Esophagus muscularis mucosa (tissue), 4 donors: Measurements from ENCODE around the gene FBLN1. TPM values are rescaled to one million over a fixed set of nuclear protein-coding genes. Genes with fewer than 3 reads are reported as not detected.

Experiments used
- DNase-seq: peaks from one replicate; pipeline ENCODE4 v3.0.0-alpha.2; 2017; ENCODE audit errors: extremely low spot score
- H3K27ac ChIP-seq, 4 donors: fragments of 200-600 bp; sonication (generic); replicated peaks in 1 of 4; 1 replicate in 3 of 4; 2 replicates in 1 of 4; pipeline ENCODE4 v1.5.1; 2016 to 2019; ENCODE audit warnings: mild to moderate bottlenecking in 1 of 4
- H3K27me3 ChIP-seq, 4 donors: fragments of 200-600 bp; sonication (generic); one replicate each; pipeline versions ENCODE4 v1.5.1 to v1.6.0; 2016 to 2019
- H3K36me3 ChIP-seq, 4 donors: fragments of 200-600 bp; sonication (generic); one replicate each; pipeline ENCODE4 v1.5.1; 2016 to 2019
- H3K4me1 ChIP-seq, 4 donors: fragments of 200-600 bp; sonication (generic); one replicate each; pipeline ENCODE4 v1.5.1; 2016 to 2019
- H3K4me3 ChIP-seq, 4 donors: fragments of 200-600 bp; sonication (generic); 1 replicate in 2 of 4; 2 replicates in 2 of 4; pipeline ENCODE4 v1.5.1; 2016 to 2019; ENCODE audit warnings: mild to moderate bottlenecking in 4 of 4, moderate library complexity in 1 of 4
- H3K9me3 ChIP-seq, 4 donors: fragments of 200-600 bp; sonication (generic); 1 replicate in 3 of 4; 2 replicates in 1 of 4; pipeline ENCODE4 v1.5.1; 2016 to 2019
- EP300 ChIP-seq: sonication (generic); formaldehyde crosslinking; IDR thresholded peaks from one replicate; pipeline ENCODE4 v1.6.1; 2017; ENCODE audit warnings: antibody characterized with exemption
- POLR2A ChIP-seq: fragments of 450-650 bp; IDR thresholded peaks from one replicate; pipeline ENCODE4 v1.6.1; 2017; ENCODE audit warnings: antibody characterized with exemption, moderate library complexity, mild to moderate bottlenecking, low read depth
- POLR2AphosphoS5 ChIP-seq, 2 donors: sonication (generic); formaldehyde crosslinking; IDR thresholded peaks; one replicate each; pipeline ENCODE4 v1.6.1; 2017; ENCODE audit warnings: antibody characterized with exemption in 2 of 2
- WGBS: methylation state at CpG from one replicate; pipeline ENCODE4 v1.1.5; 2018; 5-methylcytosine and 5-hydroxymethylcytosine counted together
- intact Hi-C: fragments of 100-400 bp; cut with DNase I; formaldehyde crosslinking; loops from one replicate; pipeline ENCODE4 v1.15.1; 2023
- total RNA-seq, 4 donors: library from RNA; depleted of rRNA; stranded (reverse); fragments of >200 nt; gene quantifications; one replicate each; pipeline versions ENCODE4 v1.1.0 to v1.2.1, GENCODE V29; 2016
- TF ChIP-seq, protein P1 (sequence below), 3 experiments: fragments of 200-600 bp in 2 of 3; fragments of 450-650 bp in 1 of 3; sonication (generic) in 2 of 3; IDR thresholded peaks; one replicate each; pipeline ENCODE4 v1.5.1; 2017 to 2019; ENCODE audit warnings: antibody characterized with exemption in 3 of 3, mild to moderate bottlenecking in 2 of 3, moderate library complexity in 1 of 3

Gene FBLN1
- total RNA-seq, 4 donors from 2014 or later: 355 to 534 (median 417) TPM

DNA sequence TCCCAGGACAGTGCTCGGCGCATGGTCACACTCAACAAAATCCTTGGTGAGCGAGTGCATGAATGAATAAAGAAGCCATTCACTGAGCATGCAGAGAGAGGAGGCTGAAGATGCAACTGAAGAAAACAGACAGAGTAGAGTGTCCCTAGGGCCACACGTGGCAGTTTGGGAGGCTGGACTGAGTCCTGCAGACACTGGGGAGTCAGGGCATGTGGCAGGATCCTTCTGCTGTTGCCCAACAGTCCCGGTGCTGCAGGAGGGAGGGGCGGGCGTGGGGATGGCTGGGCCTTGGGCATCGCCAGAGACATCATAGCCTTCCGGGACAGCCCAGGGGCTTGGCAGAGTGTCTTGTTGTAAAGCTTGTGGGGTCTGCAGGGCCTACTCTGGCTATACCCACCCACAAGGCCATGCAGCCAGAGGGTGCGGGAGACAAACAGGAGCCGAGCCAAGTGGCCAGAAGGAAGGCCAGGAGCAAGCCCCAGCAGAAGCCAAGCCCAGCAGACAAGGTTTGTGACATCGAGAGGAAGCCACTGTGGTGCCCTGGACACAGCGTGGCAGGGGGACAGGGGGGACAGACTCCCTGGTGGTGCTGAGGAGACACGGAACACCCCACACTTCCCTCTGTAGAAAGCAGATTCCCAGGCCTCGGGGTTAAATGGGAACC is 26.7 kb upstream of the FBLN1 start:
- TF ChIP-seq, protein P1, sequence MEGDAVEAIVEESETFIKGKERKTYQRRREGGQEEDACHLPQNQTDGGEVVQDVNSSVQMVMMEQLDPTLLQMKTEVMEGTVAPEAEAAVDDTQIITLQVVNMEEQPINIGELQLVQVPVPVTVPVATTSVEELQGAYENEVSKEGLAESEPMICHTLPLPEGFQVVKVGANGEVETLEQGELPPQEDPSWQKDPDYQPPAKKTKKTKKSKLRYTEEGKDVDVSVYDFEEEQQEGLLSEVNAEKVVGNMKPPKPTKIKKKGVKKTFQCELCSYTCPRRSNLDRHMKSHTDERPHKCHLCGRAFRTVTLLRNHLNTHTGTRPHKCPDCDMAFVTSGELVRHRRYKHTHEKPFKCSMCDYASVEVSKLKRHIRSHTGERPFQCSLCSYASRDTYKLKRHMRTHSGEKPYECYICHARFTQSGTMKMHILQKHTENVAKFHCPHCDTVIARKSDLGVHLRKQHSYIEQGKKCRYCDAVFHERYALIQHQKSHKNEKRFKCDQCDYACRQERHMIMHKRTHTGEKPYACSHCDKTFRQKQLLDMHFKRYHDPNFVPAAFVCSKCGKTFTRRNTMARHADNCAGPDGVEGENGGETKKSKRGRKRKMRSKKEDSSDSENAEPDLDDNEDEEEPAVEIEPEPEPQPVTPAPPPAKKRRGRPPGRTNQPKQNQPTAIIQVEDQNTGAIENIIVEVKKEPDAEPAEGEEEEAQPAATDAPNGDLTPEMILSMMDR (IDR thresholded peaks at IDR 0.05): no peak
- TF ChIP-seq EP300 (no peak), POLR2A (no peak), POLR2AphosphoS5 (IDR thresholded peaks at IDR 0.05) (no peak)
- 91% methylated on average over 15 of the region's 15 CpGs for WGBS
- Histone ChIP-seq H3K4me1 (peaks cover 0 to 17% (median 9%) of the 10 kb centered on the region in 4 donors), H3K36me3 (no peaks in the 10 kb centered on the region), H3K4me3 (no peak overlapping the region), H3K9me3 (no peaks in the 10 kb centered on the region), H3K27me3 (peaks cover 0 to 4% (median 0%) of the 10 kb centered on the region in 4 donors), H3K27ac (no peak overlapping the region)
- DNase-seq: no peak
- intact Hi-C loops: no loop called here

DNA sequence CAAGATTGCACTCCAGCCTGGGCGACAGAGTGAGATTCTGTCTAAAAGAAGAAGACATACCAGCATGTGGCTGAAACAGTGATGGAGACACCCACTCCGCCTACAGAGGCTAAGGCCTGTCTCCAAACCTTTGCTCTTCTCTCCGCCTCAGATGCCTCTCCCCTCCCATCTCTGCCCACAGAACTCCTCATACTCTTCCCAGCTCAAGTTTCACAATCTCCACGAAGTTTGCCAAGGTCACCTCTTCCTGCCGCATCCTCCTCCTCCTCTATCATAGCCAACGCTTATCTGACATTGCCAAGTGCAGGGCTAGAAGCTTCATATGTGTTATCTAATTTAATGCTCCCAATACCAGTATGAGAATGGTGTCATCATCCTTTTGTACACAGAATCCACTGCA is 25.9 kb upstream of the FBLN1 start:
- TF ChIP-seq, protein P1 (IDR thresholded peaks at IDR 0.05): no peak
- TF ChIP-seq EP300 (no peak), POLR2AphosphoS5 (IDR thresholded peaks at IDR 0.05) (no peak), POLR2A (no peak)
- DNase-seq: no peak
- no peaks in the 10 kb centered on the region for H3K9me3 ChIP-seq
- H3K27me3 ChIP-seq: peaks cover 0 to 4% (median 0%) of the 10 kb centered on the region in 4 donors
- 84% methylated on average over 6 of the region's 6 CpGs for WGBS
- H3K27ac ChIP-seq: no peak overlapping the region
- H3K4me1 ChIP-seq: peaks cover 0 to 15% (median 9%) of the 10 kb centered on the region in 4 donors
- H3K36me3 ChIP-seq: no peaks in the 10 kb centered on the region
- intact Hi-C loops: no loop called here
- no peak overlapping the region for H3K4me3 ChIP-seq

DNA sequence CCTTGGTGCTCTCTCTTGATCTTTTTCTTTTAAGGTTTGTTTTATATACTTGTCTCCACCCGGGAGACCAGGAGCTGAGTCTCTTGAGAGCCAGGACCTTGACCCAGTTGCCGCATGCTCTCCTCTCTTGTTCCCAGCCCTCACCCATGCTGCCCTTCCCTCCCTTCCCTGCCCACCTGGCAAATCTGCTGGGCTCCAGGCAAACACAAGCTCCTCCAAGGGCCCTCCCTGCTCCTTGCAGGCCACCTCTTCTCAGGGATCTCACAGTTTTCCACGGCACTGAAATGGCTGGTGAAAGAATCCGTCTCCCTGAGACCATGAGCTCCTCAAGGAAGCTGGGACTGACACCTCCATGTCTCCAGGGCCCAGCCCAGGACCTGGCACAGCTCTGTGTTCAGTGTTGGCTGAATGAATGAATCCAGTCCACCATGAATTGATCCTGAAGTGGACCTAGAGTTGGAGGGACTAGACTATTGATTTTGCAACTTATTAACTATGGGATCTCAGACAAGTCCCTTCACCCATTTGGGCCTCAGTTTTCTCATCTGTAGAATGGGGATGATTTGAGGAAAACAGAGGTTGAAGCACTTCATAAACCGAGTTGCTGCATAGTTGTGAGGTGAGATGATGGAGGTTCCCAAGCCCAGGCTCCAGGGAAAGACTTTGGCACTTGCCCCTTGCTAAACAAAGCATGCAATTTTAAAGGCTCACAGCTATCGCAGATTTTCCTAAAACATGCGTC is 25.1 kb upstream of the FBLN1 start:
- Histone ChIP-seq H3K27ac (no peak overlapping the region), H3K27me3 (peaks cover 0 to 4% (median 0%) of the 10 kb centered on the region in 4 donors), H3K9me3 (no peaks in the 10 kb centered on the region), H3K4me1 (peaks cover 0 to 15% (median 9%) of the 10 kb centered on the region in 4 donors), H3K36me3 (no peaks in the 10 kb centered on the region), H3K4me3 (no peak overlapping the region)
- TF ChIP-seq, protein P1 (IDR thresholded peaks at IDR 0.05): no peak
- no peak for TF ChIP-seq POLR2A
- TF ChIP-seq POLR2AphosphoS5 (IDR thresholded peaks at IDR 0.05): no peak
- TF ChIP-seq EP300: no peak
- 90% methylated on average over 7 of the region's 7 CpGs for WGBS
- intact Hi-C loops: no loop called here
- DNase-seq: no peak

DNA sequence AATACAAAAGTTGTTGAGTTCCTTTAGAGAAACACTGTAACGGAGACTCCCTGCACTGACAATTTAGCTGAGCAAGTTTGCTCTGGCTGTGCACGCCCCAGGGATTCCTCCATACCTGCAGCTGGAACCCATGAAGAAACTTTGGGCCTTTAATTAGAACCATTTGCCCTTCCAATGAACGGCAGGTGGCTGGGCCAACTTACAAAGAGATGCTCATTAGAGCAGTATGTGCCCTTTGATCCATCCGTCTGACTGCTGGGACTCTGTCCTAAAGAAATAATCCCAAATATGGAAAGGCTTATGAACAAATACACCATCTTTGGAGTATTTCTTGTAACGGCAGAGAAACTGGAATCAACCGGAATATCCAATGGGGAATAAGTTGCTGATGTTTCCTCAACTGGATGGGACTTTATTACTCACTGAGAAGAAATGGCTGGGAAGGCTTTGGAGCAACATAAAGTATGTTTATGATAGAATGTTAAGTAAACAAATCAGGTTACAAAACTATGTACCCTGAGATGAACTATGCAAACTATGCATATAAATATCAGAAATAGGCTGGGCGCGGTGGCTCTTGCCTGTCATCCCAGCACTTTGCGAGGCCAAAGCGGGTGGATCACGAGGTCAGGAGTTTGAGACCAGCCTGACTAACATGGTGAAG is 24.4 kb upstream of the FBLN1 start:
- WGBS: 83% methylated on average over 11 of the region's 11 CpGs
- Histone ChIP-seq H3K36me3 (no peaks in the 10 kb centered on the region), H3K27ac (no peak overlapping the region), H3K4me3 (no peak overlapping the region), H3K27me3 (peaks cover 0 to 4% (median 0%) of the 10 kb centered on the region in 4 donors), H3K4me1 (peaks cover 0 to 15% (median 9%) of the 10 kb centered on the region in 4 donors), H3K9me3 (no peaks in the 10 kb centered on the region)
- intact Hi-C loops: no loop called here
- no peak for DNase-seq
- TF ChIP-seq, protein P1 (IDR thresholded peaks at IDR 0.05): no peak
- TF ChIP-seq POLR2A (no peak), EP300 (no peak), POLR2AphosphoS5 (IDR thresholded peaks at IDR 0.05) (no peak)
